GM18868 (cell line): ENCODE data around the gene DNAJC17.

Experiments
- ATAC-seq: cut with Tn5 transposase; IDR thresholded peaks from one replicate; pipeline ENCODE4 v1.9.1; 2021; ENCODE audit warnings: mild to moderate bottlenecking, moderate library complexity; ENCODE audit not compliant: unreplicated experiment

DNAJC17 gene

GRCh38 chr15:40743921-40744814, 63.1 kb downstream of the DNAJC17 start:
- no peak for ATAC-seq

GRCh38 chr15:40743485-40743901, 63.8 kb downstream of the DNAJC17 start:
- ATAC-seq: no peak

GRCh38 chr15:40739854-40740253, 67.4 kb downstream of the DNAJC17 start:
- ATAC-seq: no peak

- ATAC-seq: no peak
Observed at GRCh38 chr15:40739047-40739446, 68.2 kb downstream of the DNAJC17 start.

GRCh38 chr15:40737048-40737447, 70.2 kb downstream of the DNAJC17 start:
- ATAC-seq: no peak

- ATAC-seq: no peak
Observed at GRCh38 chr15:40736575-40736974, 70.7 kb downstream of the DNAJC17 start.

GRCh38 chr15:40731034-40731433, 76.2 kb downstream of the DNAJC17 start:
- no peak for ATAC-seq

GRCh38 chr15:40723919-40724318, 83.4 kb downstream of the DNAJC17 start:
- ATAC-seq: no peak

- ATAC-seq: no peak
Observed at GRCh38 chr15:40722934-40723333, 84.3 kb downstream of the DNAJC17 start.

GRCh38 chr15:40722354-40722753, 84.9 kb downstream of the DNAJC17 start:
- no peak for ATAC-seq

- no peak for ATAC-seq
Observed at GRCh38 chr15:40721701-40722100, 85.6 kb downstream of the DNAJC17 start.

GRCh38 chr15:40716165-40716564, 91.1 kb downstream of the DNAJC17 start:
- ATAC-seq: no peak
